H1 (cell line): ENCODE results near the gene CASQ2. TPM values are rescaled to one million over a fixed set of nuclear protein-coding genes. Genes with fewer than 3 reads are reported as not detected.

ENCODE experiments used
- CTCF ChIA-PET: fragments of 300-600 bp; sonication (Branson Sonifier 250); formaldehyde crosslinking; loops from one replicate; lab custom pipeline; 2021; ENCODE audit not compliant: partially characterized antibody; lab: Charles Lee
- POLR2A ChIA-PET: fragments of 300-600 bp; sonication (Branson Sonifier 250); formaldehyde crosslinking; loops from one replicate; lab custom pipeline; 2021; ENCODE audit warnings: inconsistent platforms; ENCODE audit not compliant: partially characterized antibody; lab: Charles Lee
- DNase-seq, 2 experiments: peaks; one replicate each; pipeline versions ENCODE4 v3.0.0 to v3.0.0-alpha.2; 2010 to 2022; ENCODE audit warnings: low spot score in 2 of 2, low read depth in 1 of 2, mixed read lengths in 1 of 2
- FAIRE-seq: peaks from 2 replicates; lab custom pipeline; 2011; peaks lifted over from hg19 to GRCh38; lab: Jason Lieb, UNC
- H2AFZ ChIP-seq: 2 replicates; pipeline ENCODE4 v1.8.1; 2012; ENCODE audit warnings: low read length, inconsistent platforms
- H2AK5ac ChIP-seq: 2 replicates; pipeline ENCODE4 v1.6.1; 2013; ENCODE audit warnings: low read depth, low read length
- H2BK120ac ChIP-seq: replicated peaks from 2 replicates; pipeline ENCODE3; 2013; ENCODE audit warnings: low read depth, low read length, inconsistent platforms
- H2BK12ac ChIP-seq: 2 replicates; pipeline ENCODE4 v1.6.1; 2013; ENCODE audit warnings: low read depth, low read length
- H2BK15ac ChIP-seq: 2 replicates; pipeline ENCODE4 v1.6.1; 2013; ENCODE audit warnings: low read length
- H2BK20ac ChIP-seq: 2 replicates; pipeline ENCODE4 v1.6.1; 2013; ENCODE audit warnings: low read length
- H2BK5ac ChIP-seq: 2 replicates; pipeline ENCODE4 v1.6.1; 2013; ENCODE audit warnings: low read depth, low read length
- H3K14ac ChIP-seq: 2 replicates; pipeline ENCODE4 v1.6.1; 2013; ENCODE audit warnings: inconsistent platforms; ENCODE audit not compliant: insufficient read length
- H3K18ac ChIP-seq: 2 replicates; pipeline ENCODE4 v1.6.1; 2013; ENCODE audit warnings: low read length; ENCODE audit errors: extremely low read depth
- H3K23ac ChIP-seq: 2 replicates; pipeline ENCODE4 v1.6.1; 2013; ENCODE audit warnings: inconsistent platforms; ENCODE audit not compliant: insufficient read length
- H3K23me2 ChIP-seq: 2 replicates; pipeline ENCODE4 v1.6.1; 2013; ENCODE audit warnings: low read depth, low read length
- H3K27ac ChIP-seq: 2 replicates; pipeline ENCODE4 v1.6.1; 2011; ENCODE audit warnings: low read depth, low read length, inconsistent platforms
- H3K27me3 ChIP-seq, 4 experiments: replicated peaks in 1 of 4; 1 replicate in 1 of 4; 2 replicates in 3 of 4; pipeline versions ENCODE4 v1.6.1 to v1.8.1; 2011 to 2013; ENCODE audit warnings: low read length in 3 of 4, mild to moderate bottlenecking in 3 of 4, inconsistent platforms in 2 of 4, mixed read lengths in 2 of 4, moderate library complexity in 1 of 4; ENCODE audit not compliant: control insufficient read depth in 3 of 4, insufficient read depth in 3 of 4; ENCODE audit errors: extremely low read depth in 1 of 4
- H3K36me3 ChIP-seq, 4 experiments: 2 replicates each; pipeline versions ENCODE4 v1.6.1 to v1.8.1; 2011 to 2013; ENCODE audit warnings: mild to moderate bottlenecking in 4 of 4, low read length in 3 of 4, moderate library complexity in 2 of 4, control low read depth in 1 of 4, inconsistent platforms in 1 of 4; ENCODE audit not compliant: insufficient read depth in 4 of 4, control insufficient read depth in 2 of 4
- H3K4ac ChIP-seq: replicated peaks from 2 replicates; pipeline ENCODE3; 2013; ENCODE audit warnings: low read length, low read depth, mixed read lengths, inconsistent platforms; ENCODE audit not compliant: insufficient read length
- H3K4me1 ChIP-seq, 4 experiments: replicated peaks in 1 of 4; 1 replicate in 1 of 4; 2 replicates in 3 of 4; pipeline versions ENCODE4 v1.6.1 to v1.8.1; 2011 to 2013; ENCODE audit warnings: low read length in 3 of 4, inconsistent platforms in 2 of 4, mixed read lengths in 1 of 4; ENCODE audit not compliant: insufficient read depth in 4 of 4, control insufficient read depth in 3 of 4
- H3K4me2 ChIP-seq, 2 experiments: 2 replicates each; pipeline versions ENCODE4 v1.6.1 to v1.8.1; 2011 to 2013; ENCODE audit warnings: low read depth in 2 of 2, low read length in 2 of 2, control low read depth in 1 of 2, inconsistent platforms in 1 of 2, mild to moderate bottlenecking in 1 of 2; ENCODE audit not compliant: insufficient read depth in 1 of 2
- H3K4me3 ChIP-seq, 4 experiments: fragments of 200-600, 300-600 bp in 1 of 4; sonication (generic), shearing (Covaris generic), sonication (Bioruptor Twin) in 1 of 4; 2 replicates each; pipeline versions ENCODE4 v1.5.1 to v1.8.1; 2011 to 2016; ENCODE audit warnings: low read length in 4 of 4, low read depth in 3 of 4, control low read depth in 2 of 4, inconsistent platforms in 2 of 4, mild to moderate bottlenecking in 2 of 4, mixed read lengths in 1 of 4, moderate library complexity in 1 of 4; ENCODE audit not compliant: insufficient read depth in 2 of 4; ENCODE audit errors: extremely low read depth in 1 of 4
- H3K56ac ChIP-seq: replicated peaks from 2 replicates; pipeline ENCODE3; 2013; ENCODE audit warnings: low read depth, mild to moderate bottlenecking, mixed read lengths, low read length, inconsistent platforms; ENCODE audit not compliant: insufficient read length
- H3K79me1 ChIP-seq: 2 replicates; pipeline ENCODE4 v1.6.1; 2013; ENCODE audit warnings: low read depth, low read length, control low read depth
- H3K79me2 ChIP-seq, 2 experiments: 2 replicates each; pipeline versions ENCODE4 v1.6.1 to v1.8.1; 2012 to 2013; ENCODE audit warnings: low read length in 2 of 2, mild to moderate bottlenecking in 2 of 2, inconsistent platforms in 1 of 2; ENCODE audit not compliant: insufficient read depth in 2 of 2, control insufficient read depth in 1 of 2
- H3K9ac ChIP-seq, 4 experiments: replicated peaks in 1 of 4; 1 replicate in 1 of 4; 2 replicates in 3 of 4; pipeline versions ENCODE4 v1.6.1 to v1.8.1; 2011 to 2013; ENCODE audit warnings: low read depth in 3 of 4, low read length in 3 of 4, control low read depth in 2 of 4, mild to moderate bottlenecking in 2 of 4, moderate library complexity in 2 of 4, inconsistent platforms in 1 of 4; ENCODE audit errors: extremely low read depth in 1 of 4
- H3K9me3 ChIP-seq, 2 experiments: 2 replicates each; pipeline versions ENCODE4 v1.6.1 to v1.8.1; 2012 to 2013; ENCODE audit warnings: mild to moderate bottlenecking in 2 of 2, moderate library complexity in 2 of 2, control low read depth in 1 of 2, inconsistent platforms in 1 of 2, low read depth in 1 of 2, low read length in 1 of 2, mixed read lengths in 1 of 2; ENCODE audit not compliant: insufficient read depth in 2 of 2
- H4K20me1 ChIP-seq, 2 experiments: replicated peaks in 1 of 2; 2 replicates each; pipeline versions ENCODE3 to v1.8.1; 2011 to 2013; ENCODE audit warnings: inconsistent platforms in 2 of 2, low read length in 2 of 2, mild to moderate bottlenecking in 1 of 2; ENCODE audit not compliant: insufficient read depth in 2 of 2, control insufficient read depth in 1 of 2
- H4K5ac ChIP-seq: 2 replicates; pipeline ENCODE4 v1.6.1; 2013; ENCODE audit warnings: low read length, low read depth, mixed read lengths, inconsistent platforms; ENCODE audit not compliant: insufficient read length
- H4K8ac ChIP-seq: 2 replicates; pipeline ENCODE4 v1.8.0; 2013; ENCODE audit warnings: mild to moderate bottlenecking, moderate library complexity, low read length, inconsistent platforms; ENCODE audit not compliant: insufficient read depth; ENCODE audit errors: extremely low read depth
- H4K91ac ChIP-seq: replicated peaks from 2 replicates; pipeline ENCODE3; 2013; ENCODE audit warnings: low read length, mixed read lengths, inconsistent platforms; ENCODE audit not compliant: insufficient read length
- SP2 ChIP-seq: IDR thresholded peaks from 2 replicates; pipeline ENCODE4 v1.6.1; 2012; ENCODE audit warnings: mild to moderate bottlenecking, low read length, inconsistent platforms
- WGBS, 2 experiments: shearing (Covaris generic) in 1 of 2; methylation state at CpG; one replicate each; pipeline versions ENCODE4 v1.1.6 to v1.1.7; 2013 to 2015; ENCODE audit warnings: low lambda C conversion rate in 2 of 2, mixed read lengths in 2 of 2, inconsistent platforms in 1 of 2, low coverage in 1 of 2, missing lambda C conversion rate in 1 of 2; ENCODE audit not compliant: insufficient replicate concordance in 2 of 2, insufficient coverage in 1 of 2, insufficient read length in 1 of 2; ENCODE audit errors: extremely low coverage in 1 of 2, missing lambda C conversion rate in 1 of 2; 5-methylcytosine and 5-hydroxymethylcytosine counted together
- polyA plus RNA-seq, 7 experiments: library from polyadenylated mRNA; depleted of rRNA in 3 of 7; stranded (reverse) in 5 of 7; unstranded in 2 of 7; fragments of >200 nt in 5 of 7; fragments of 200-250 nt in 2 of 7; gene quantifications; 1 replicate in 5 of 7; 2 replicates in 1 of 7; 4 replicates in 1 of 7; pipeline versions ENCODE4 v1.2.1 to v1.2.3, GENCODE V29; 2011 to 2013; ENCODE audit warnings: missing spikeins in 2 of 7, mixed read lengths in 2 of 7
- total RNA-seq: library from RNA; stranded (reverse); fragmentation: NEBNext Ultra II Directional; extraction: Animal tissue kit (Norgen Biotek cat#: 25700); gene quantifications from 2 replicates; pipeline ENCODE4 v1.2.1, GENCODE V29; 2021

The CASQ2 gene
- total and polyA plus RNA-seq, 2 of the 8 experiments (the other 6 are each of a cell fraction or from before 2014, with no cell fraction given): not detected

DNA sequence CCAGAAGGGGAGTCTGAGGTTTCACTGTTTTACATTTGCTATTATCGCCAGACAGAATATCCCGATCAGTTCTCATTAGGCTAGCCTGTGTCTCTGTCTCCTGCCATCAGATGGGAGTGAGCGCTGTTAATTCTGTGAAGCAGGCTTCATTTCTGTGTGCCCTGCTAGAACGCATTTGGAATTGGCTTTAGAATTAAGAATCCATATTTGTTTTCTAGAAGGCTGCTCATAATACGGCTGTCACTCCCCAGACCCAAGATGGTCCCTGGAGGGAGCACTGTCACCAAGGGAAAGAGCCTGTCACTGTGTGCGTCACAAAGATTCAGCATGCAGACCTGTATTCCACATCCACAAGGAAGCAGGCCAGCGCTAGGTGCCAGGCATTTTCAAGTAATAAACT is 49.2 kb downstream of the CASQ2 start:
- Histone ChIP-seq H4K5ac (no peak overlapping the region), H3K4ac (no peak overlapping the region), H2BK5ac (no peak overlapping the region), H3K4me1 (no peaks in the 10 kb centered on the region; a peak in 2 of 7 replicates), H3K36me3 (no peaks in the 10 kb centered on the region), H3K23ac (no peak overlapping the region), H2BK12ac (no peak overlapping the region), H2AFZ (no peak overlapping the region), H4K20me1 (no peaks in the 10 kb centered on the region), H3K4me2 (no peak overlapping the region), H3K27ac (no peak overlapping the region), H3K27me3 (no peaks in the 10 kb centered on the region), H4K91ac (no peak overlapping the region), H3K79me1 (no peaks in the 10 kb centered on the region), H3K23me2 (no peaks in the 10 kb centered on the region), H2BK15ac (no peak overlapping the region), H3K18ac (no peak overlapping the region), H2BK20ac (no peak overlapping the region), H4K8ac (no peak overlapping the region), H3K14ac (no peak overlapping the region), H2BK120ac (no peak overlapping the region), H3K9me3 (no peaks in the 10 kb centered on the region), H3K9ac (no peak overlapping the region), H3K56ac (no peak overlapping the region), H3K79me2 (no peaks in the 10 kb centered on the region), H3K4me3 (no peak overlapping the region), H2AK5ac (no peak overlapping the region)
- no peak for FAIRE-seq
- no peak for DNase-seq
- POLR2A ChIA-PET: interaction anchor here (0.6 kb wide), 1 partner anchor 1413 kb away, joined by 3 read pairs; no protein-coding TSS in a partner anchor
- CTCF ChIA-PET: interaction anchor here (0.8 to 18.6 kb wide), 7 partner anchors 7 to 262 kb away, joined by 3 to 370 read pairs (median 19); partner anchors contain the start of gene CASQ2
- WGBS, 2 experiments: 88% methylated on average over 7 of the region's 7 CpGs; no CpG with 5 or more reads in 1 of the 2 experiments
- TF ChIP-seq SP2: no peak
